Lower leg skin (tissue), 4 donors: Measurements from ENCODE around the gene PDLIM1. TPM values are rescaled to one million over a fixed set of nuclear protein-coding genes. Genes with fewer than 3 reads are reported as not detected.

Experiments used
- DNase-seq, 2 donors: peaks; one replicate each; pipeline ENCODE4 v3.0.0-alpha.2; 2019; ENCODE audit warnings: low spot score in 2 of 2
- H3K4me3 ChIP-seq: fragments of 200-600 bp; sonication (generic); 2 replicates; pipeline ENCODE4 v1.5.1; 2017; ENCODE audit warnings: mild to moderate bottlenecking, low read depth; ENCODE audit not compliant: poor library complexity, severe bottlenecking
- CTCF ChIP-seq, 3 donors: fragments of 450-650 bp; IDR thresholded peaks; one replicate each; pipeline ENCODE4 v1.5.1; 2016; ENCODE audit warnings: antibody characterized with exemption in 3 of 3, mild to moderate bottlenecking in 3 of 3, moderate library complexity in 2 of 3
- POLR2A ChIP-seq, 2 donors: fragments of 450-650 bp; IDR thresholded peaks; one replicate each; pipeline ENCODE4 v1.6.1; 2016 to 2017; ENCODE audit warnings: antibody characterized with exemption in 2 of 2, mild to moderate bottlenecking in 1 of 2, moderate library complexity in 1 of 2
- WGBS, 2 donors: methylation state at CpG; one replicate each; pipeline ENCODE4 v1.1.5; 2018; 5-methylcytosine and 5-hydroxymethylcytosine counted together
- intact Hi-C: fragments of 100-400 bp; cut with DNase I; formaldehyde crosslinking; loops from one replicate; pipeline ENCODE4 v1.15.0; 2023; ENCODE audit warnings: low total_unique reads
- total RNA-seq, 4 donors: library from RNA; depleted of rRNA; stranded (reverse); fragments of >200 nt; gene quantifications; one replicate each; pipeline ENCODE4 v1.1.0, GENCODE V29; 2016

Gene PDLIM1
- total RNA-seq, 4 donors from 2014 or later = 46.3 to 85.0 (median 61.4) TPM

GRCh38 chr10:95187617-95188016 lies 103.2 kb downstream of the PDLIM1 start:
- intact Hi-C loops = loop anchor here (10.0 kb wide), 1 partner anchor 47 kb away; no protein-coding TSS in a partner anchor
- TF ChIP-seq CTCF (IDR thresholded peaks at IDR 0.05) (no peak), POLR2A (IDR thresholded peaks at IDR 0.05) (no peak)
- 87 to 88% methylated on average over 3 of the region's 3 CpGs for WGBS, 2 donors
- no peak for DNase-seq
- H3K4me3 ChIP-seq = no peak overlapping the region

Other genes with a start within 250 kb of the PDLIM1 start
- gene CYP2C8, start 221.5 kb downstream of the PDLIM1 start, total RNA-seq = not detected
- gene ACSM6, start 96.8 kb downstream of the PDLIM1 start, total RNA-seq = 1 to 10 TPM in 3 of 4 donors, under 1 TPM in 1; 0.95 to 7.7 (median 2.7) TPM